BLaER1 (cell line): ENCODE measurements around the gene ATP6AP2.

Experiments used
- H3K27ac ChIP-seq: shearing (Covaris generic); formaldehyde crosslinking; 2 replicates; pipeline ENCODE4 v1.8.1; 2022
- H3K27me3 ChIP-seq: shearing (Covaris generic); formaldehyde crosslinking; 2 replicates; pipeline ENCODE4 v1.8.1; 2022
- H3K36me3 ChIP-seq: shearing (Covaris generic); formaldehyde crosslinking; 2 replicates; pipeline ENCODE4 v1.8.1; 2022
- H3K4me1 ChIP-seq: shearing (Covaris generic); formaldehyde crosslinking; 2 replicates; pipeline ENCODE4 v1.8.1; 2022
- H3K4me2 ChIP-seq: shearing (Covaris generic); formaldehyde crosslinking; 2 replicates; pipeline ENCODE4 v1.8.1; 2022
- H3K4me3 ChIP-seq: shearing (Covaris generic); formaldehyde crosslinking; 2 replicates; pipeline ENCODE4 v1.8.1; 2022
- H3K9ac ChIP-seq: shearing (Covaris generic); formaldehyde crosslinking; 2 replicates; pipeline ENCODE4 v1.8.1; 2022
- H3K9me3 ChIP-seq: shearing (Covaris generic); formaldehyde crosslinking; 2 replicates; pipeline ENCODE4 v1.8.1; 2022
- H4K20me1 ChIP-seq: shearing (Covaris generic); formaldehyde crosslinking; 2 replicates; pipeline ENCODE4 v1.8.1; 2022
- Cebpa-rat ChIP-seq: shearing (Covaris generic); IDR thresholded peaks from 2 replicates; pipeline ENCODE4 v1.8.1; 2022

The ATP6AP2 gene

DNA sequence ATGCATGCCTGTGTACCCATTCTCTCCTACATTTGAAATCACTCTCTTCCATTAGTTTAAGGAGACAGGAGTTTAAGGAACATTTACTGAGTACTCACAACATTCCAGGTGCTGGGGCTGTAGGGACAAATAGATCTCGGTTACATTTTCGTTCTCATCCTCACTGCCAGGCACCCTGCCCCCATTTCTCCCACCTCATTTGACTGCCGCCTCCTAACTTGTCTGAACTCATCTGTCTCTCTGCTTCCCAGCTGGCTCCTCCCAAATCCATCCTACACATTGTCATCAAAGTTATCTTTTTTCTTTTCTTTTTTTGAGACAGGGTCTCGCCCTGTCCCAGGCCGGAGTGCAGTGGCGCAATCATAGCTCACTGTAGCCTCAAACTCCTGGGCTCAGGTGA lies 22.7 kb downstream of the ATP6AP2 start:
- no peak overlapping the region for H3K4me3 ChIP-seq
- no peaks in the 10 kb centered on the region; the same call in 1 of the 2 replicates for H4K20me1 ChIP-seq
- H3K27me3 ChIP-seq, result no peaks in the 10 kb centered on the region
- H3K27ac ChIP-seq, result no peak overlapping the region
- H3K4me1 ChIP-seq, result no peaks in the 10 kb centered on the region
- no peak for TF ChIP-seq Cebpa-rat
- H3K9me3 ChIP-seq, result no peaks in the 10 kb centered on the region
- no peak overlapping the region for H3K4me2 ChIP-seq
- H3K9ac ChIP-seq, result no peak overlapping the region
- H3K36me3 ChIP-seq, result peaks cover 33% of the 10 kb centered on the region

DNA sequence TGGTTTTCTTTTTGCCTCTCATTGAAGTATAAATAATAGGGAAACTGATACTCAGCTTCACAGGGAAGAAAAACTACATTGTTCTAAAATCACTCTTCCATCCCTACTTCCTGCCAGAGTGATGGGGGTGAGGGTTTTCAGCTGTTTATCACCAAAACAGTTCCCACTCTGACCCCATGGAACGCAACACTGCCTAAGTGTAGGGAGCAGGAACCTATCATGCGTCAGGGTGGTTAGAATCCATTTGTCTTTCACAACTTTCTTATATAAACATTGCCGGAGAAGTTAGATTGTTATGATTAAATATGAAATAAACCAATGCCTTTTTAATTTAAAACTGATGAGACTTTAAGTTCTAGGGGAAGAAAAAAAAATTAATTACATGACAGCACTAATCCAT lies 26.6 kb downstream of the ATP6AP2 start:
- Histone ChIP-seq H3K4me3 (no peak overlapping the region), H3K9me3 (no peaks in the 10 kb centered on the region), H3K4me1 (no peaks in the 10 kb centered on the region), H4K20me1 (no peaks in the 10 kb centered on the region; the same call in 1 of the 2 replicates), H3K36me3 (peaks cover 10% of the 10 kb centered on the region; the same call in 1 of the 2 replicates), H3K27ac (no peak overlapping the region), H3K4me2 (no peak overlapping the region), H3K9ac (no peak overlapping the region), H3K27me3 (no peaks in the 10 kb centered on the region)
- TF ChIP-seq Cebpa-rat, result no peak

DNA sequence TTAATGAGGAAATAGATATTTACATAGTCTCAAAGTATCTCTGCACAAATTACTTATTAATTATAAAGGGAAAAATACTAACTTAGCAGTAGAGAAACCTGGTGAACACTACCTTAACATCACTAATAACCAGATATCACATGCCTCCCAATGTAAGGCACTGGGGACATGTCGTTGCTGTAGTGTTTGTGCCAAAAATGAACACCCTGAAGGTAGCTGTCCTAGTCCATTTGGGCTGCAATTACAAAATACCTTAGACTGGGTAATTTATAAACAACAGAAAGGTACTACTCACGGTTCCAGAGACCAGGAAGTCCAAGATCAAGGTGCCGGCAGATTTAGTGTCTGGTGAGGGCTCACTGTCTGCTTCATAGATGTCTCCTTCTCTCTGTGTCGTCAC lies 31.7 kb downstream of the ATP6AP2 start:
- Histone ChIP-seq H3K27me3 (no peaks in the 10 kb centered on the region), H3K9ac (no peak overlapping the region), H3K27ac (no peak overlapping the region), H3K4me1 (no peaks in the 10 kb centered on the region), H3K9me3 (no peaks in the 10 kb centered on the region), H3K36me3 (no peaks in the 10 kb centered on the region), H3K4me2 (no peak overlapping the region), H3K4me3 (no peak overlapping the region), H4K20me1 (no peaks in the 10 kb centered on the region)
- TF ChIP-seq Cebpa-rat, result no peak

DNA sequence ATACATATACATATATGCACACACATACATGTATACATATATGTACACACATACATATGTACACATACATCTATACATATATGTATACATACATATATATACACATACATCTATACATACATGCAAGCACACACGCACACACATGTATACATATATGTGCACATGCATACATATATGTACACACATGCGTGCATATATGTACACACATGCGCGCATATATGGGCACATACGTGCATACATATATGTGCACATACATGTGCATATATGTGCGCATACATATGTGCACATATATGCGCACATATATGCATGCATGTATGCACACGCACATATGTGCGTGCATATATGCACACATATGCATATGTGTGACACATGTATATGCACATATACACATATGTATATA lies 35.2 kb downstream of the ATP6AP2 start:
- no peaks in the 10 kb centered on the region for H3K36me3 ChIP-seq
- H3K9ac ChIP-seq, result no peak overlapping the region
- H3K4me3 ChIP-seq, result no peak overlapping the region
- no peaks in the 10 kb centered on the region for H3K4me1 ChIP-seq
- no peak overlapping the region for H3K27ac ChIP-seq
- no peaks in the 10 kb centered on the region for H3K9me3 ChIP-seq
- H4K20me1 ChIP-seq, result no peaks in the 10 kb centered on the region
- no peak overlapping the region for H3K4me2 ChIP-seq
- no peak for TF ChIP-seq Cebpa-rat
- no peaks in the 10 kb centered on the region for H3K27me3 ChIP-seq

DNA sequence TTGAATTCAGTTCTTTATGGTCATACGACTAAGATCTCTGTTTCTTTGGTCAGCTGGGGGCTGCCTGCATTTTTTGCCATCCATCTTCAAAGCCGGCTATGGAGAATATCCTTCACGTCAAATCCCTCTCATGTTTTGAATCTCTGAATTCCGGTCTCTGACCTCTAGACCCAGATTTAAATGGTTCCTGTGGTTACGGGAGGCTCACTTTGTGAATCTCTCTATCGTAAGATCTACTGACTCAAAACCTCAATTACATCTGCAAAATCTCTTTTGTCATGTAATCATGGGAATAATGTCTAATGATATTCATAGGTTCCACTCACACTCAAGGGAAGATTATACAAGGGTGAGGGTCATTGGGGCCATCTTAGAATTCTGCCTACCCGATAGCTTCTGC lies 36.8 kb downstream of the ATP6AP2 start:
- Histone ChIP-seq H3K27me3 (no peaks in the 10 kb centered on the region), H3K4me1 (no peaks in the 10 kb centered on the region), H4K20me1 (no peaks in the 10 kb centered on the region), H3K4me3 (no peak overlapping the region), H3K27ac (no peak overlapping the region), H3K4me2 (no peak overlapping the region), H3K36me3 (no peaks in the 10 kb centered on the region), H3K9me3 (no peaks in the 10 kb centered on the region), H3K9ac (no peak overlapping the region)
- TF ChIP-seq Cebpa-rat, result no peak

DNA sequence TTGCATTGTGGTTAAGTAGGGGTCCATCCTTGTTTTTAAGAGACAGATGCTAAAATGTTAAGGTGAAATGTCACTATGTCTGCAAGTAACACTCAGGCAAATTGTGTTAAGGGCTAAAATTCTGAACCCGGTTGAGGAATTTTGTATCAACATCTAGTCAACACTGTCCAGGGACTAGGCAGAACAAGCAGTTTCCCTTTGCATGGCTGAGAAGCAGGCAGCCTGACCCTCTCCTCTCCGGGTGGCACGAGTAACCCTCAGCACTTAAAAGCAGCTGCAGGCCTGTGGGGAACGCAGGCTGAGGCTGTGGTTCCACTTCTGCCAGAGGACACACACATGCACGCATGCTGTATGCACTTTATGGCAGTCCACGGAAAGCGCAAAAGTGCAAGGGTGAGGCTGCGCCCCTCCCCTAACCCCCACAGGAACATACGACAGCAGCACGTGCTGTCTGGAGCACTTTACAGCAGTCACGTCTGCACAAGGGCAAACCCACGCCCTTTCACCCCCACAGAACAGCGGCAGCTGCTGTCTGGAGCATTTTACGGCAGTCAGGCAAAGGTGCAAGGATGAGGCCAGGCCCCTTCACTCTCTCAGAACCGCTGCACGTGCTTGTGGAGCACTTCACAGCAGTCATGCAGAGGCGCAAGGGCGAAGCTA lies 41.8 kb downstream of the ATP6AP2 start:
- Histone ChIP-seq H4K20me1 (no peaks in the 10 kb centered on the region), H3K27ac (no peak overlapping the region), H3K36me3 (peaks cover 6% of the 10 kb centered on the region), H3K4me3 (no peak overlapping the region), H3K4me2 (no peak overlapping the region), H3K9ac (no peak overlapping the region), H3K27me3 (peaks cover 4% of the 10 kb centered on the region; the same call in 1 of the 2 replicates), H3K4me1 (no peaks in the 10 kb centered on the region), H3K9me3 (peaks cover 10% of the 10 kb centered on the region)
- no peak for TF ChIP-seq Cebpa-rat

DNA sequence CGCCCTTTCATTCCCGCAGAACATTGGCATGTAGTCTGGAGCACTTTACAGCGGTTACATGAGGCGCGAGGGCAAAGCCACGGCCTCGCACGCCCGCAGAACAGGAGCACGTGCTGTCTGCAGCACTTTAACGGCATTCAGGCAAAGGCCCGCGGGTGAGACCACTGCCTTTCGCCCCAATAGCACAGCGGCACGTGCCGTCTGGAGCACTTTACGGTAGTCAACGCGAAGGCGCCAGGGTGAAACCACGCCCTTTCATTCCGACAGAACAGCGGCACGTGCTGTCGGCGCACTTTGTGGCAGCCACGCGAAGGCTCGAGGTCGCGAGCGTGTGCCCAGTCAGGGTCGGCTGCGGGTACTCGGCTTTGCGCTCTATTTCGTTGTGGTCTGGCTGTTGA lies 42.4 kb downstream of the ATP6AP2 start, which contains the start of gene MPC1L:
MPC1L (plus strand) TSS at position 290 of the 398 bp plus-strand sequence. CDS start 138 bp downstream, outside the sequence.
- no peaks in the 10 kb centered on the region for H4K20me1 ChIP-seq
- peaks cover 10% of the 10 kb centered on the region for H3K9me3 ChIP-seq
- H3K27ac ChIP-seq, result no peak within 1 kb of the TSS
- H3K36me3 ChIP-seq, result peaks cover 9% of the 10 kb centered on the region
- H3K27me3 ChIP-seq, result peaks cover 4% of the 10 kb centered on the region; the same call in 1 of the 2 replicates
- no peaks in the 10 kb centered on the region for H3K4me1 ChIP-seq
- H3K4me3 ChIP-seq, result no peak within 1 kb of the TSS
- no peak for TF ChIP-seq Cebpa-rat
- no peak within 1 kb of the TSS for H3K4me2 ChIP-seq
- H3K9ac ChIP-seq, result no peak within 1 kb of the TSS

DNA sequence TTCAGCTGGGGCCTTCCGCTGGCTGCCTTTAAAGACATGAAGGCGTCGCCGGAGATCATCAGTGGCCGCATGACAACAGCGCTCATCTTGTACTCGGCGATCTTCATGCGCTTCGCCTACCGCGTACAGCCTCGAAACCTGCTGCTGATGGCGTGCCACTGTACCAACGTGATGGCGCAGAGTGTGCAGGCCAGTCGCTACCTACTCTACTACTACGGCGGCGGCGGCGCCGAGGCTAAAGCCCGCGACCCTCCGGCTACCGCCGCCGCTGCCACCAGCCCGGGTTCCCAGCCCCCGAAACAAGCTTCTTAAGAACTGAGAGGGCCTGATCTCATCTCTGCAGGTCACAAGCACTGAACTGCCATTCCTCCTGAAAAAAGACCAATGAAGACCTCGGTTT lies 42.9 kb downstream of the ATP6AP2 start:
- Histone ChIP-seq H3K36me3 (peaks cover 14% of the 10 kb centered on the region), H3K4me3 (no peak overlapping the region), H4K20me1 (0 out of 2 replicates have a peak, but pooled peaks cover 5% of the 10 kb centered on the region), H3K4me1 (no peaks in the 10 kb centered on the region), H3K9ac (no peak overlapping the region), H3K9me3 (peaks cover 10% of the 10 kb centered on the region), H3K27me3 (peaks cover 4% of the 10 kb centered on the region; the same call in 1 of the 2 replicates), H3K4me2 (no peak overlapping the region), H3K27ac (no peak overlapping the region)
- TF ChIP-seq Cebpa-rat, result no peak

DNA sequence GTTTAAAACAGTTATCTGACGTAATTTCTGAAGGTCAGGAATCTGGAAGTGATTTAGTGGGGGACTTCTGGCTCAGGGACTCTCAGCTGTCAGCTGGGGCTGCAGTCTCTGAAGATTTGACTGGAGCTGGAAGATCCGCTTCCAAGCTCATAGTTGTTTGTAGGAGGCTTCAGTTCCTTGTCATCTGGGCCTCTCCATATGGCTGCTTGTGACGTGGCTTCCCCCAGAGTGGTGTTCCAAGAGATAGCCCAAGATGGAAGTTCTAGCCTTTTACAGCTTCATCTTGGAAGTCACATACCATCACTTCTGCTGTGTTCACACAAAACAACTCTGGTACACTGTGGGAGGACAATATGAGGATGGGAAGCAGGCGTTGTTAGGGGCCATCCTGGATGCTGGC lies 44.5 kb downstream of the ATP6AP2 start:
- H3K9me3 ChIP-seq, result peaks cover 10% of the 10 kb centered on the region
- peaks cover 10% of the 10 kb centered on the region; the same call in 1 of the 2 replicates for H4K20me1 ChIP-seq
- H3K4me3 ChIP-seq, result no peak overlapping the region
- H3K4me1 ChIP-seq, result no peaks in the 10 kb centered on the region
- H3K4me2 ChIP-seq, result no peak overlapping the region
- TF ChIP-seq Cebpa-rat, result no peak
- H3K9ac ChIP-seq, result no peak overlapping the region
- H3K27ac ChIP-seq, result no peak overlapping the region
- peaks cover 31% of the 10 kb centered on the region for H3K36me3 ChIP-seq
- H3K27me3 ChIP-seq, result peaks cover 4% of the 10 kb centered on the region; the same call in 1 of the 2 replicates

DNA sequence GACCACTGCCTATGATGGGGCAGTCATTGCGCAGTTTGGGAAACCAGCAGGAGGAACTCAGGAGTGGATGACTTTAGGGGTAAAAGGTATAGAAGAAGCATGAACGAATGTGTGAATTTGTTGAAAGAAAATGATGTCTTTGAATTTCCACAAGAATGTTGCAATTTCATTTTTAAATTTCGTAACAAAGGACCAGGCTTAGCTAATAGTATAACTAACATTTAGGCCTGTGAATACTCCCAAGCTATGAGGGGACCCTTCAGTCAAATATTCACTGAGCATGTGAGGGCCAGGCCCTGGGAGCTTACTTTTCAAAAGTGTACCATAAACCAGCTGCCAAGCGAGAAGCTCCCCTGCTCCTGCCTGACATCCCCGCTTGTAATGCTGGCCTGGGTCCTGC lies 47.7 kb downstream of the ATP6AP2 start:
- Histone ChIP-seq H3K4me2 (no peak overlapping the region), H3K4me1 (no peaks in the 10 kb centered on the region), H3K27ac (no peak overlapping the region), H3K9me3 (peaks cover 4% of the 10 kb centered on the region), H3K9ac (no peak overlapping the region), H3K27me3 (no peaks in the 10 kb centered on the region), H3K36me3 (peaks cover 56% of the 10 kb centered on the region), H3K4me3 (no peak overlapping the region), H4K20me1 (peaks cover 26% of the 10 kb centered on the region)
- no peak for TF ChIP-seq Cebpa-rat
